Left ventricle myocardium inferior (tissue), 1 donor: ENCODE measurements around the gene MTHFR. TPM values are rescaled to one million over a fixed set of nuclear protein-coding genes. Genes with fewer than 3 reads are reported as not detected.

Experiments used
- DNase-seq: peaks from one replicate; pipeline ENCODE4 v3.0.0-alpha.2; 2020
- H3K27ac ChIP-seq: fragments of 200-600 bp; replicated peaks from 2 replicates; pipeline ENCODE4 v1.8.0; 2021
- H3K27me3 ChIP-seq: fragments of 200-600 bp; 2 replicates; pipeline ENCODE4 v1.8.0; 2021; ENCODE audit warnings: low read depth
- H3K36me3 ChIP-seq: fragments of 200-600 bp; 2 replicates; pipeline ENCODE4 v1.8.0; 2021
- H3K4me1 ChIP-seq: fragments of 200-600 bp; 2 replicates; pipeline ENCODE4 v1.8.0; 2021
- H3K4me3 ChIP-seq: fragments of 200-600 bp; 2 replicates; pipeline ENCODE4 v1.8.0; 2021; ENCODE audit warnings: mild to moderate bottlenecking, moderate library complexity
- H3K9me3 ChIP-seq: fragments of 200-600 bp; replicated peaks from 2 replicates; pipeline ENCODE4 v1.8.0; 2021
- intact Hi-C: fragments of 100-400 bp; cut with micrococcal nuclease; formaldehyde crosslinking; loops from one replicate; pipeline ENCODE4 v1.11.0; 2022
- total RNA-seq: library from RNA; stranded (reverse); fragmentation: NEBNext Ultra II Directional; extraction: Animal tissue kit (Norgen Biotek cat#: 25700); gene quantifications from one replicate; pipeline ENCODE4 v1.2.1, GENCODE V29; 2021
- TF ChIP-seq, protein P1 (sequence below): fragments of 200-600 bp; IDR thresholded peaks from 2 replicates; pipeline ENCODE4 v1.8.0; 2021; ENCODE audit warnings: antibody characterized with exemption, mild to moderate bottlenecking, borderline replicate concordance
- donor health status: DM: no; HTN: yes; CAD: no; lungs with severe emphysema.

MTHFR gene
- total RNA-seq, 1 donor from 2014 or later = 40.1 TPM

DNA sequence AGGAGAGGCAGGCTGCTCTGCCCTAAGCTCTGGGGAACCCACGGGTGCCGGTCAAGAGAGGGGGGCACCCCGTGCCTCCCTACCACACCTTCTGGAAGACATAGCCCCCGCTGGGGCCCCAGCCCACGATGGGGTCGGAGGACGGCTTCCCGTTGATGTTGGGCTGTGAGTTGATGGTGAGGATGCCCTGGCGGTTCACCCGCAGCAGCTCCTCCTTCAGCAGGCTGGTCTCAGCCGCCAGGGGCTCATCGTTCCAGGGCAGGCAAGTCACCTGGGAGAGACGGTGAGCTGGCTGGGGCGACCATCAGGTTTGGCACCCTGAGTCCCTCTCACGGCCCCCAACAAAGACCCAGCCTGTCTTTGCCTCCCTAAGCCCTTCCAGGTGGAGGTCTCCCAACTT lies 11.9 kb downstream of the MTHFR start:
- Histone ChIP-seq H3K36me3 (peaks cover 52% of the 10 kb centered on the region), H3K27me3 (no peaks in the 10 kb centered on the region), H3K4me1 (peaks cover 98% of the 10 kb centered on the region), H3K4me3 (no peak overlapping the region), H3K9me3 (no peaks in the 10 kb centered on the region), H3K27ac (peak overlapping the region; percentile 98)
- TF ChIP-seq, protein P1, sequence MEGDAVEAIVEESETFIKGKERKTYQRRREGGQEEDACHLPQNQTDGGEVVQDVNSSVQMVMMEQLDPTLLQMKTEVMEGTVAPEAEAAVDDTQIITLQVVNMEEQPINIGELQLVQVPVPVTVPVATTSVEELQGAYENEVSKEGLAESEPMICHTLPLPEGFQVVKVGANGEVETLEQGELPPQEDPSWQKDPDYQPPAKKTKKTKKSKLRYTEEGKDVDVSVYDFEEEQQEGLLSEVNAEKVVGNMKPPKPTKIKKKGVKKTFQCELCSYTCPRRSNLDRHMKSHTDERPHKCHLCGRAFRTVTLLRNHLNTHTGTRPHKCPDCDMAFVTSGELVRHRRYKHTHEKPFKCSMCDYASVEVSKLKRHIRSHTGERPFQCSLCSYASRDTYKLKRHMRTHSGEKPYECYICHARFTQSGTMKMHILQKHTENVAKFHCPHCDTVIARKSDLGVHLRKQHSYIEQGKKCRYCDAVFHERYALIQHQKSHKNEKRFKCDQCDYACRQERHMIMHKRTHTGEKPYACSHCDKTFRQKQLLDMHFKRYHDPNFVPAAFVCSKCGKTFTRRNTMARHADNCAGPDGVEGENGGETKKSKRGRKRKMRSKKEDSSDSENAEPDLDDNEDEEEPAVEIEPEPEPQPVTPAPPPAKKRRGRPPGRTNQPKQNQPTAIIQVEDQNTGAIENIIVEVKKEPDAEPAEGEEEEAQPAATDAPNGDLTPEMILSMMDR = no peak
- DNase-seq = no peak
- intact Hi-C loops = no loop called here

DNA sequence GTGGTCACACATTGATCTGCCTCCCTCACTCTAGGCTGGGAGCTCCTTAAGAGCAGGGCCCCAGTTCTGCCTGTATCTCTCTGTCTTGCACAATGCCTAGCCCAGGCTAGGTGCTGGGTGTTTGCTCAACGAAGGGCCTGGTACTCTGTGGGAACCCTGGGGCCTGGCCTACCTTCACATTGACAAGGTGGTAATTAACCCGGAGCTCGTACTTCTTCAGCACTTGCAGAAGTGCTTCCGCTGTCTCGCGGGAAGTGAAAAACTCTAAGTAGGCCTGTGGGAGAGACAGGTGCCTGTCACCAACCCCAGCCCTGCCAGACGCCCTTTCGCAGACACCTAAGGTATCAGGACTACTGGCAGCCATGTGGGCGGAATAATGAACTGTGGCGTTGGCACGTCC lies 13.7 kb downstream of the MTHFR start:
- no peaks in the 10 kb centered on the region for H3K9me3 ChIP-seq
- TF ChIP-seq, protein P1 = no peak
- H3K27me3 ChIP-seq = no peaks in the 10 kb centered on the region
- peaks cover 43% of the 10 kb centered on the region for H3K36me3 ChIP-seq
- intact Hi-C loops = no loop called here
- H3K27ac ChIP-seq = peak overlapping the region; percentile 98
- H3K4me1 ChIP-seq = peaks cover 98% of the 10 kb centered on the region
- DNase-seq = peak; percentile 69
- H3K4me3 ChIP-seq = peak overlapping the region; percentile 37

DNA sequence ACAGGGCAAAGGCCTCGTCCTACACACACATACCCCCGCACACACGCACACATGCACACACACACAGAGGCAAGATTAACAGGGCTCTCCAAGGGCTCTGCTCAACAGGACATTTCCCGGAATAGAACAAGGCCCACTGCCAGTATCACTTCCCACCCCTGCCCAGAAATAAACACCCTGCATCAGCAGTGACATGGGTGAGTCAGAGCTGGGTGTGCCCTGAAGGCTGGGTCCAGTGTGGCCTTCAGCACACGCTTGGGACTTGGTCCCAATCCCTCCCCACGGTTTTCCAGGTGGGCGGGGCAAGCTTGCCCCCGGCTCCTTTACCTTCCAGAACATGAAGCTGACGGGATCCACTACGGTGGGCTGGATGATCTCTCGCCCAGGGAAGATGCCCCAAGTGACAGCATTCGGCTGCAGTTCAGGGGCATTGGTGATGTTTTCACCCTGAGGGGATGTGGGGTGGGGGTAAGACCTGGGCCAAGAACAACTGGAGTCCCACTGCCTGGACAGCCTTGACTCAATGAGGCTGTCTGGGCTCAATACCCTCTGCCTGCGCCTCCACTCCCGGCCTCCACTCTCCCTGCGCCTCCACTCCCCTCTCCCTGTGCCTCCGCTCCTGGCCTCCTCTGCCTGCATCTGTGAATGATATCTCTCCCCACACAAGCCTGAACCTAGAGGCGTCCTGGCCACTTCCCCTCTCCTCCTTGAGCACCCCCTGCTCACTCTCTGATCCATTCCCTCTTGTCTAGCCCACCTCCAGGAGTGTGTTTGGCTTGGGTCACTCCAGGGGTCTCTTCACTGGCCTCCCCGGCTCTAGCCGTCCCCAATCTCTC lies 14.7 kb downstream of the MTHFR start:
- peaks cover 41% of the 10 kb centered on the region for H3K36me3 ChIP-seq
- peak; percentile 92 for DNase-seq
- H3K4me1 ChIP-seq = peaks cover 98% of the 10 kb centered on the region
- TF ChIP-seq, protein P1 = no peak
- no peaks in the 10 kb centered on the region for H3K27me3 ChIP-seq
- intact Hi-C loops = no loop called here
- peak overlapping the region; percentile 98 for H3K27ac ChIP-seq
- H3K4me3 ChIP-seq = peak overlapping the region; percentile 38
- no peaks in the 10 kb centered on the region for H3K9me3 ChIP-seq

DNA sequence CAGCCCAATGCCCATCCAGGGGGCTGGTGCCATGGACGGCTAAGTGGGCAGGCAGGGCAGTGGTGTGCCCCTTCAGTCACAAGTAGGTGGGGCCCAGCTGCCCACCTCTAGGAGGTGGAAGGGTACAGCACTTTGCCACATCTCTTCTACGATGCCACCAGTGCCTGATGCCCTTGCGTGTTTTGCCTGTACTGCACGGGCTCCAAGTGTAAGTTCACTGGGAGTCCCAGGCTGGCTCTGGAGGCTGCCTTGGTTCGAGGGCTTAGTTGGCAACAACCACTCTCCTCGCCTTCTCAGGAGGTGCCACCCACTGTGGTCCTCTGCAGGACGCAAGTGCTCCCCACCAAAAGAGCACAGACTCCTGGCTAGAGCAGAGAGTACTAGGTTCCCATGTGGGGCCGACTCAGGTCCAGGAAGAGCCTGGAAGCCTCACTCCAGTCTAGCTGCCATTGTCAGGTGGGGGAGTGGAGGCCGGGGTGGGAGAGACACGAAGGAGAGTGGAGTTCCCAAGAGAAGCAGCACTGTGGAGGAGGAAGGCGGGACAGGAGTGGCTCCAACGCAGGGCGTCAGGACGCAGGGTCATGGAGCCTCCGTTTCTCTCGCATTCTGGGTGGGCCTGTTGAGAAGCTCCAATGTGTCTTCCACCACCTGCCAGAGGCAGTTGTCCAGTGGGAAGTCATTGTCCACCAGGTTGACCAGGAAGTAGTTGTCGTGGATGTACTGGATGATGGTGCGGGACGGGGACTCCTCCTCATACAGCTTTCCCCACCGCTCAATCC lies 15.5 kb downstream of the MTHFR start:
- DNase-seq = no peak
- peak overlapping the region; percentile 98 for H3K27ac ChIP-seq
- H3K27me3 ChIP-seq = no peaks in the 10 kb centered on the region
- no peaks in the 10 kb centered on the region for H3K9me3 ChIP-seq
- H3K4me3 ChIP-seq = peak overlapping the region; percentile 38
- peaks cover 98% of the 10 kb centered on the region for H3K4me1 ChIP-seq
- TF ChIP-seq, protein P1 = no peak
- intact Hi-C loops = no loop called here
- peaks cover 33% of the 10 kb centered on the region for H3K36me3 ChIP-seq

DNA sequence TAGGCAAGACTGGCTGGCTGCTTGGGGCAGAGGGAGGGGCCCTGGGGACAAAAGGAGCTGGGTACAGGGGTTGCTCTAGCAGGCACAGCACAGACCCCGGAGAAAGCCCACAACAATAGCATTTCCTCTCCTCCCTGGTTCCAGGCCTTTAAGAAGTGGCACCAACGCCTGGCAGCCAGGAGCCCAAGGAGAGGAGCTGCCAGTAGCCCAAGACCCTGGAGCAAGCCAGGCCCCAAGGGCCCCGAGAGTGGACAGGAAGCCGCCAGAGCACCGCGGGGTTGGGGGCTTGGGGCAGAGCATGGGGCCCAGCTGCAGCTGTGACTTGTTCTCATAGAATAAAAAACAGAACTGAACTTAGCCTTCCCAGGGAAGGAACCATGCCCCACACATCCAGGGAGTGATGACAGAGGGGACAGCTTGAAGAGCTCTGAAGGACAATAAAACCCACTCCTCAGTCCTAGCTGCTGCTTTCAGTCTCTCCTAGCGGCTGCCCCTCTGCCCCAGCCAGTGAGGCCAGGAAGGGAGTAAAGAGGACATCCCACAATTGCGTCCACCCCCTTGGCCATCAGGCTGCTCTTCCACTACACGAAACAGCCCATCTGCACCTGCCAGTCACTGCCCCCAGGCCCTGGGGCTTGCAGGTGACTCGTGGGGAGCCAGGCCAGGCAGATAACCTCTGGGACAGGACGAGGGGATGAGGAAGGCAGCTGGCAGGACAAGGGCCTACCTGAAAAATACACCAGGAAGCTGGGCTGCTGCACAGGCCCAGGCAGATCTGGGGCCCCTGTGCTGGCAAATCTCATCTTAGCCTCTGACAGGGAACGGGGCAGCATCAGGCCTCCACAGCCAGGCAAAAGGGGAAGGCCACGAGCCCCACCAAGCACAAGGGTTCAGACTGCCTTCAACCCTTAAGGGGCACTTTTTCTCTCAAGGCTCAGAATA lies 16.4 kb downstream of the MTHFR start:
- no peaks in the 10 kb centered on the region for H3K27me3 ChIP-seq
- intact Hi-C loops = no loop called here
- no peak for DNase-seq
- peaks cover 98% of the 10 kb centered on the region for H3K4me1 ChIP-seq
- TF ChIP-seq, protein P1 = no peak
- no peaks in the 10 kb centered on the region for H3K9me3 ChIP-seq
- H3K4me3 ChIP-seq = peak overlapping the region; percentile 38
- H3K36me3 ChIP-seq = peaks cover 24% of the 10 kb centered on the region
- H3K27ac ChIP-seq = peak overlapping the region; percentile 98
